Epithelial cell of proximal tubule (primary cell): ENCODE data around the gene MISP. TPM values are rescaled to one million over a fixed set of nuclear protein-coding genes. Genes with fewer than 3 reads are reported as not detected.

Experiments
- DNase-seq: peaks from one replicate; pipeline ENCODE4 v3.0.0-alpha.2; 2011; ENCODE audit warnings: low read depth
- H3K4me3 ChIP-seq: 2 replicates; pipeline ENCODE4 v1.5.1; 2011; ENCODE audit warnings: low read depth, mild to moderate bottlenecking, low read length
- CTCF ChIP-seq: conservative IDR thresholded peaks from 2 replicates; pipeline ENCODE4 v1.5.1; 2012; ENCODE audit warnings: low read depth, mild to moderate bottlenecking, low read length
- total RNA-seq: library from RNA; depleted of rRNA; stranded (reverse); fragments of >200 nt; gene quantifications from 2 replicates; pipeline ENCODE4 v1.2.3, GENCODE V29; 2015

Gene MISP
- total RNA-seq, 1 donor from 2014 or later: 41.5 TPM

GRCh38 chr19:756236-756635 is 5.3 kb downstream of the MISP start:
- H3K4me3 ChIP-seq: no peak overlapping the region
- no peak for TF ChIP-seq CTCF
- DNase-seq: no peak

GRCh38 chr19:756821-757688 is 6.1 kb downstream of the MISP start:
- no peak overlapping the region for H3K4me3 ChIP-seq
- no peak for TF ChIP-seq CTCF
- no peak for DNase-seq

- no peak overlapping the region for H3K4me3 ChIP-seq
- no peak for DNase-seq
- TF ChIP-seq CTCF: no peak
Observed at GRCh38 chr19:757811-758668, 7.1 kb downstream of the MISP start.

- TF ChIP-seq CTCF: no peak
Observed at GRCh38 chr19:763181-763580, 12.3 kb downstream of the MISP start.

DNA sequence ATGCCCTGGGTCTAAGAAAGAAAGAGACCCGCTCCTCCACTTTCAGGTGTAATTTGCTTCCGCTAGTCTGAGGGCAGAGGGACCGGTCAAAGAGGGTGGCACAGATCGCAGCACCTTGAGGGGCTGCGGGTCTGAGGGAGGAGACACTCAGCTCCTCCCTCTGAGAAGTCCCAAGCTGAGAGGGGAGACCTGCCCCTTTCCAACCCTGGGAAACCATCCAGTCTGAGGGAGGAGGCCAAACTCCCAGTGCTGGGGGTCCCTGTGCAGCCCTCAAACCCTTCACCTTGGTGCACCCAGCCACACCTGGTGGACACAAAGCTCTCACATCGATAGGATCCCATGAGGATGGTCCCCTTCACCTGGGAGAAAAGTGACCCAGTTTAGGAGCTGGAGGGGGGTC is 13.0 kb downstream of the MISP start:
- H3K4me3 ChIP-seq: no peak overlapping the region
- no peak for DNase-seq
- TF ChIP-seq CTCF: no peak

More at GRCh38 chr19:763181-763580, 12.3 kb downstream of the MISP start:
- no peak for DNase-seq
- no peak overlapping the region for H3K4me3 ChIP-seq

DNA sequence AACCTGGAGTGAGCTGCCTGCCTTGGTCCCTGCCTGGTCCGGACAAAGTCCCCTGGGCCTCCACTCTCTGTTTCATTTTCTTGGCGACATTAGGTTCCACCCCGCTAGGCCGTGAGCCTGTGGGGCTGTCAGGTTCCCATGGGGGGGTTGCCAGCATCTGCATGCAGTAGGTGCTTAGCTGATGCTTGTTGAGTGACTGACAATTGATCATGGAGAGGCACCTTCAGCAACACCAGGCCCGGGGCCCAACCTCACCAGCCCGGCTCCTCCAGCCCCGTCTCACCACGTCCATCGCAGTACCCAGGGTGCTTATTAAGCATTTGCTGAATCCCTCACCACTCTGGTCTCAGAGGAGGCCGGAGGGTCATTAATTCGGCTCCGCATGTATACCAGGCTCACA is 13.4 kb downstream of the MISP start:
- DNase-seq: no peak
- H3K4me3 ChIP-seq: no peak overlapping the region
- TF ChIP-seq CTCF: no peak
